HG03558 (cell line): ENCODE measurements around the gene TTC21B.
"Not testable (repeated sequence)": the region's sequence is repeated elsewhere in the genome, so short reads cannot be mapped to it uniquely, and the experiment has no call there.

Experiments
- ATAC-seq: cut with Tn5 transposase; IDR thresholded peaks from one replicate; pipeline ENCODE4 v1.9.1; 2021; ENCODE audit warnings: moderate number of reproducible peaks; ENCODE audit not compliant: unreplicated experiment; ENCODE audit errors: extremely low read depth

TTC21B gene

GRCh38 chr2:165889798-165890197 lies 63.8 kb downstream of the TTC21B start:
- no peak for ATAC-seq

DNA sequence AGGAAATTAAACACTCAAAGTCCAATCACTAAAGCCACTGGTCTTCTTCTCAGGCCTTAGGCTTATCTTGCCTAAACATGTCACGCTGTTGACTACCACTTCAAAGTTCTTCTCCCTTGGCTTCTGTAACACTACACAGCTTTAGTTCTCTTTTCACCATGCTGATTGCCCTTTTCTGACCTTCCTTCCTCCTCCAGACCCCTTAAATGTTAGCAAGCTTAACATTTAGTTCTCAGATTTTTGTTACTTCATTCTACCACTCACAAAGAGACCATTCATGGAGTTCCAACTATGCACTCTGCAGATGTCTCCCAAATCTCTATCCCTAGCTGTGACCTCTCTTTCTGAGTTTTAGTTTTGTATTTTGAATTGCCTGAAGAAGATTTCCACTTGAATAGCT lies 64.4 kb downstream of the TTC21B start:
- ATAC-seq, result no peak

DNA sequence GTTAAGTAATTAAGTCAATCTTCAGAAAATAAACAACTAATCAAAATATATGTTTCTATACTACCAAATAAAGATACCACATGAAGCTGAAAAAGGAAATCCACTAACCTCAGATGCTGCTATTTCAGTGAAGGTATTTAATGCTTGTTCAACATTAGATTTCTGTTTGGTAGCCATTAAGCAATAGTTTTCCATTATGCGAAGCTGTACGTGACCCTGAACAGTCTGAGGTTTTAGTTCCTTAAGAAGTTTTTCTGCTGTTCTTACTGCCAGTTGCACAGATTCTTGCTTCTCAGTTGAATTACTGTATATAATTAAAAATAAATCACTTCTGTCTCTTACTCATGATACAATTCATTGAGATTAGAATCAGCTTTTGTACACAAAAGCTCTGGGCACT lies 65.4 kb downstream of the TTC21B start:
- no peak for ATAC-seq

- ATAC-seq, result no peak
These were observed 67.0 kb downstream of the TTC21B start for GRCh38 chr2:165886487-165887146.

DNA sequence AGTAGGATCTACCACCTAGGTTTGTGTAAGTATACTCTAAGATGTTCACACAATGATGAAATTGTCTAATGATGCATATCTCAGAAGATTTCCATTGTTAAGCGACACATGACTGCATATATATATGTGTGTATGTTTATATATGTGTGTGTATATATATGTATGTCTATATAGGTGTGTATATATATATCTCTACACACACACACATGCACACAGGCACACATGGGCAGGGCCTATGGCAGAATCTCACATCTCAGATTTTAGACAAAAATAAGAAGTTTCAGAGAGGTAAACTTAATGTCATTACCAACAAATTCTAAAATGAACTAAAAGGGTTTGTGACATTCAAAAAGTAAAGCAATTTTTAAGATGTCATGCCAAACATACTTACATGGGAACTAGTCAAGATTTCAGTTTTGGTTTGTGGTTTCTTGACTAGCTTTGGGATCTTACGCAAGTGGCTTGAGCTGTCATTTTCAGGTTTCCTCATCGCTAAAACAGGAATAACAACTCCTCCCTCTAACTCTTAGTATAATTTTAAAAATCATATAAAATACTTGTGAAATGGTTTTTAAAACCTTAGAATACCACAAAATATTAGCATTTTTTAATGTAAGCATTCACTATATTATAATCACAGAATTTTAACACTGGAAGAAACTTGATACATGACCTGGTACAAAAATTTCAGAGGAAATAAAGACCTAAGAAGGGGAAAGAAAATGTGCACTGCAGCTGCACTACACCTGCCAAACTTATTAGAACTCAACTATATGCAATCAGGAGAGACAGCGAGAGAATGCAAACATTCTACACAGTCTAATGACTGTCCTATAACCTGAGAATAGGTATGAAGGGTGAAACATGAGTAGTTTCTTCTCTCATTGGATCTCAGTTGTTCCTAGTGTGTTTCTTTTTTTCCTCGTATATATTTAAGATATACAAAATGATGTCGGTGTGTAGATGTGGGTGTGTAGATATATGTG lies 75.7 kb downstream of the TTC21B start:
- ATAC-seq, result peak; percentile 52

- ATAC-seq, result no peak
These were observed 76.9 kb downstream of the TTC21B start for GRCh38 chr2:165876712-165877111.

DNA sequence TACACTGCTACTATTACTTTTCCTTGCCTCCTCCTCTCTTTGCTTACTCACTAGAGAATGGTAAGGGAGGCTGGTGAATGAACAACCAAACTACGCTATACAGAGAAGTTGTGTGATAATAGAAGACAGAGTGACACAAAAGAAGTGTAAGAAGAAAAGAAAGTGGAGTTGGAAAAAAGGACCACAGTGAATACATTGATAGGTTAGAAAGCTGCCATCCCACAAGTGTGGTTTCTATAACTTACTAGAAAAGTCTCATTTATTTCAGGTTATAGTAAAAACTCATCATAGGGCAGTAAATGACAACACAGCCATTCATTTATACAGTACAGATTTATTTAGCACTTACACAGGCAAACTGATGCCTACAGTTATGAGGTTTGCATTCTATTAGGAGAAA lies 77.3 kb downstream of the TTC21B start:
- no peak for ATAC-seq

DNA sequence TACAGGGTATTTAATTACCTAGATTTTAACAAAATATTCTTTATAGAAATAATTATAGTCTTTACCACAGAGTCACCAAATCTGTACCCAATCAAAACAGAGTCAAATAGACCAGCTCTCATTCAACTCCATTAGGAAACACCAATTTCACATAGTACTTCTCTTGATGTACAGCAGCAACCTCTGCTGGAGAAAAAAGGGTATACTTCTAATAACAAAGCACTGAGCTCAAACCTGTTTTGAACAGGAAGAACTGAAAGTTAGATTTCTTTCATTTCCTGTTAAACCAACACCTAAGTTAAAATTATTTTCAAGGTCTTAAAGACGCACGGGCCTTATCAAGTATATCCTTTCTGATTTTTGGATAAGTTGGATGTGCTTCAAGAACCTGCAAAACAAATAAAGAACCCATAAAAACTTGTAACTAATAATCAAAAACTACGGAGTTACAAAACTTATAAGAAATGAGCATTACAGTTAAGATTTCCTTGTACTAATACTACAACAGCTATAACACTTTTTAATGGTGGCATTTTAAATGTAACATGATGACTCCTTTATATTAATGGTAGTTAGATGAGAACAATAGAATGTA lies 79.0 kb downstream of the TTC21B start:
- ATAC-seq, result peak; percentile 84

GRCh38 chr2:165872101-165872791 lies 81.3 kb downstream of the TTC21B start:
- ATAC-seq, result no peak

DNA sequence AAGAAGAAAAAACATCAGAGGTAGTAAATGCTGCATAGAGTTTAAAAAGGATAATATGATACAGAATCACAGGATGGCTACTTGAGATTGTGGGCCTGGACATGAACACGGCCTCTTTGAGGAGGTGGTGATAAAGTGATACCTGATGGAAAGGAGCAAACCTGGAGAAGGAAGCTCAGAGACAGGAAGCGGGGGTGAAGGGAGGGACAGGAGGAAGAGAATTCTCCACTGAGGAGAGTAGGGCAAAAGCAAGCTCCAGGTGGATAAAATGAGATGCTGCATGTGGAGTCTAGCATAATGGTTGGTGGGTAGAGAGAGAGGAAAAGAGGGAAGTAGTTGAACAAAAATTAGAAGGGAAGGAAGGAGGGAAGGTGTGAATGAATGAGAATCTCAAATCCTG lies 82.6 kb downstream of the TTC21B start:
- ATAC-seq, result no peak

GRCh38 chr2:165870346-165870745 lies 83.2 kb downstream of the TTC21B start:
- ATAC-seq, result no peak

GRCh38 chr2:165868211-165868610 lies 85.4 kb downstream of the TTC21B start:
- ATAC-seq, result no peak

DNA sequence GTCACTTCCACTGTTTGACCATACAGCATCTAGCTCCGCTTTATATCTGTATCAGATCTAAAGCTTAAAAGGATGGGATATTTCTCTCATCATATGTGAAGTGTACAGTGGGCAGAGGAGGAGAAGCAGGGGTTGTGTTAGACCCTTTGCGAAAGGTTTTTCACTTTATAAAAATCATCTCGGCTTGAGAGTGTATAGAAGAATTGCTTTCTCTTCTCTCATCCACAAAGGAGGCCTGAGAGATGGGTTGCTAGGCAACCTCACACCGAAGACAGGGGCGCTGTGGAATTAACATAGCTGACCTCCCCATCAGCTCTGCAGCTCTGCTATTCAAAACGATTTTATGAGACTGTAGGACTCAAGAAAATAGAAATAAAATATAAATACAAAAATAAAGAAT lies 89.3 kb downstream of the TTC21B start:
- no peak for ATAC-seq

- ATAC-seq, result no peak
These were observed 89.7 kb downstream of the TTC21B start for GRCh38 chr2:165863810-165864261.

- not testable (repeated sequence) for ATAC-seq
These were observed 92.5 kb downstream of the TTC21B start for GRCh38 chr2:165861083-165861482.

GRCh38 chr2:165859723-165860122 lies 93.9 kb downstream of the TTC21B start:
- ATAC-seq, result not testable (repeated sequence)

GRCh38 chr2:165857876-165858275 lies 95.7 kb downstream of the TTC21B start:
- no peak for ATAC-seq

- no peak for ATAC-seq
These were observed 101.2 kb downstream of the TTC21B start for GRCh38 chr2:165852394-165852793.

DNA sequence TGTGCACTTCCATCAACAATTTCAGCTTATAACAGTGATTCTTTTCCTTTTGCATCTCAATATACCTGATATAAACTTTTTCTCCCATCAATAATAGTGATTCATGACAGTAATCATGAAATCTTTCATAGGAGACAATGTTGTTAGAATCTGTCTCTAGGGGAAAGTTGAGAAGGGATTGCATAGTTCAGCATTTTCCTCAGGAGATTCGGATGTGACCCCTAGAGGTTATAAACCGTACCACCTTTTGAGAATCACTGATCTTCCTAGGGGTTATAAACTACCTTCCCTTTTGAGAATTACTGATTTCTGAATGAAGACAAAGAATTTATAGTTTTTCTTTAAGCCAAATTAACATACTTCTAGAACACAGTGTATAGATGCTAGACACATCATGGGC lies 106.6 kb downstream of the TTC21B start:
- no peak for ATAC-seq

- no peak for ATAC-seq
These were observed 107.5 kb downstream of the TTC21B start for GRCh38 chr2:165846056-165846455.
